Cardiac fibroblast (primary cell): ENCODE data around the gene IQCE.

Experiments
- DNase-seq, 2 donors: peaks; one replicate each; pipeline versions ENCODE4 v3.0.0 to v3.0.0-alpha.2; 2010; ENCODE audit warnings: low read depth in 2 of 2
- H3K4me3 ChIP-seq, 2 donors: replicated peaks in 1 of 2; 1 replicate in 1 of 2; 2 replicates in 1 of 2; pipeline ENCODE4 v1.5.1; 2011; ENCODE audit warnings: low read depth in 2 of 2, low read length in 2 of 2, mild to moderate bottlenecking in 2 of 2, moderate library complexity in 1 of 2
- TF ChIP-seq, protein P1 (sequence below): IDR thresholded peaks from one replicate; pipeline ENCODE4 v1.5.1; 2011; ENCODE audit warnings: low read depth, mild to moderate bottlenecking, low read length, inconsistent platforms

The IQCE gene

DNA sequence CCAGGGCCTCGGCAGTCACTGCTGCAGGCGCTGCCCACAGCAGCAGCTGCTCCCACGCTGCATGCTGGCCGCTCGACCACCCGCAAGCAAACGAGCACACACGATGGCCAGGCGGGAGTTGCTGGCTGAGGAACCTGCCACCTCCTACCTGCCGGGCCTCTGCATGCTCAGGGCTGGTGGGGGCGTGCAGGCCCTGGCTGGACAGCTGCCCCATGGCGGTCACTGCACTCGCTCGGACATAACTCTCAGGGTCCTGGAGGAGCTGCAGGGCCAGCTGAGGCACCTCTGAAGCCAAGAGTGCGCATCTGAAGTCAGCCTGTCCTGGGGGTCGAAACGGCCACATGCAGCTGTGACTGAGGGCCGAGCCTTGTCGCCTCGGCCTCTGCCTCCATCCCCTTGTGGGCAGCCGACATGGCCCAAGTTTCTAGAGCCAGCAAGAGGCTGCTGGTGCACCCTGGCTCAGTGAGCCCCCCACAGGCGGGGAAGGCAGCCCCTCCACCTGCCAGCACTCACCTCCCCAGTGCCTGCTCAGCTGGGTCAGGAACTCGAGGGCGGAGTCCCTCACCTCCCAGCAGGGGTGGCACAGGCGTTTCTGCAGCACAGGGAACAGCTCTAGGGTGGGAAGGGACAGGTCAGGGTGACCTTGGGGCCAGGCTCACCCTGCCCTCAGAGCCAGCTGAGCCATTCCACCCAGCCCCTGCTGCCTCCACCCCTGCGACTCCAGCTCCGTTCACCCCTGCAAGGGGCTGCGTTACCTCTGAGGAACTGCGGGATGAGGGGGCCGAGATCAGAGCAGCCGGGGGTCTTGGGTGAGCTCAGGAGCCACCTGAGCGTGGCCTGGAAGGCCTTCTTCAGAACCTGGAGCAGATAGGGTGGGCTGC lies 19.5 kb upstream of the IQCE start:
- TF ChIP-seq, protein P1, sequence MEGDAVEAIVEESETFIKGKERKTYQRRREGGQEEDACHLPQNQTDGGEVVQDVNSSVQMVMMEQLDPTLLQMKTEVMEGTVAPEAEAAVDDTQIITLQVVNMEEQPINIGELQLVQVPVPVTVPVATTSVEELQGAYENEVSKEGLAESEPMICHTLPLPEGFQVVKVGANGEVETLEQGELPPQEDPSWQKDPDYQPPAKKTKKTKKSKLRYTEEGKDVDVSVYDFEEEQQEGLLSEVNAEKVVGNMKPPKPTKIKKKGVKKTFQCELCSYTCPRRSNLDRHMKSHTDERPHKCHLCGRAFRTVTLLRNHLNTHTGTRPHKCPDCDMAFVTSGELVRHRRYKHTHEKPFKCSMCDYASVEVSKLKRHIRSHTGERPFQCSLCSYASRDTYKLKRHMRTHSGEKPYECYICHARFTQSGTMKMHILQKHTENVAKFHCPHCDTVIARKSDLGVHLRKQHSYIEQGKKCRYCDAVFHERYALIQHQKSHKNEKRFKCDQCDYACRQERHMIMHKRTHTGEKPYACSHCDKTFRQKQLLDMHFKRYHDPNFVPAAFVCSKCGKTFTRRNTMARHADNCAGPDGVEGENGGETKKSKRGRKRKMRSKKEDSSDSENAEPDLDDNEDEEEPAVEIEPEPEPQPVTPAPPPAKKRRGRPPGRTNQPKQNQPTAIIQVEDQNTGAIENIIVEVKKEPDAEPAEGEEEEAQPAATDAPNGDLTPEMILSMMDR, result no peak
- DNase-seq, result no peak
- H3K4me3 ChIP-seq, result no peak overlapping the region

- no peak for DNase-seq
- TF ChIP-seq, protein P1, result no peak
These were observed 18.6 kb upstream of the IQCE start for GRCh38 chr7:2540133-2540532.

DNA sequence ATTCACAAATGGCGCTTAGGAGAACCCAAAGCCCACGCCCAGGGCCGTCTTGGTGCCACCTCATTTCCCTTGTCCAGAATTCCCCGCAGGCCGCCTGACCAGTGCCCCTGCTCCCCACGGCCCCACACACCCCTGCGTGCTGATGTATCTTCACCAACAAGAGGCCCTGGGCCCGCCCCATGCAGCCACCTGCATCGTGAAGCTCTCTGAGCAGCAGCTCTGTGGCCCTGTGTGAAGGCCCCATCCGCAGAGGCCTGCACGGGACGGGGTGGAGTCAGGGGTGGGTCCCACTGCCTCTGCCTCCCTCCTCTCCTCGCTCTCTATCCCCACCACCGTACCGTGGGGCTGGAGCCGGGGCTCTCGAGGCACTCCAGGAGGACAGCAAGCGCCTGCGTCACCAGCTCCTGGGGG lies 18.1 kb upstream of the IQCE start:
- H3K4me3 ChIP-seq, result no peak overlapping the region
- TF ChIP-seq, protein P1, result no peak
- no peak for DNase-seq

More at GRCh38 chr7:2540133-2540532, 18.6 kb upstream of the IQCE start:
- H3K4me3 ChIP-seq, result no peak overlapping the region

DNA sequence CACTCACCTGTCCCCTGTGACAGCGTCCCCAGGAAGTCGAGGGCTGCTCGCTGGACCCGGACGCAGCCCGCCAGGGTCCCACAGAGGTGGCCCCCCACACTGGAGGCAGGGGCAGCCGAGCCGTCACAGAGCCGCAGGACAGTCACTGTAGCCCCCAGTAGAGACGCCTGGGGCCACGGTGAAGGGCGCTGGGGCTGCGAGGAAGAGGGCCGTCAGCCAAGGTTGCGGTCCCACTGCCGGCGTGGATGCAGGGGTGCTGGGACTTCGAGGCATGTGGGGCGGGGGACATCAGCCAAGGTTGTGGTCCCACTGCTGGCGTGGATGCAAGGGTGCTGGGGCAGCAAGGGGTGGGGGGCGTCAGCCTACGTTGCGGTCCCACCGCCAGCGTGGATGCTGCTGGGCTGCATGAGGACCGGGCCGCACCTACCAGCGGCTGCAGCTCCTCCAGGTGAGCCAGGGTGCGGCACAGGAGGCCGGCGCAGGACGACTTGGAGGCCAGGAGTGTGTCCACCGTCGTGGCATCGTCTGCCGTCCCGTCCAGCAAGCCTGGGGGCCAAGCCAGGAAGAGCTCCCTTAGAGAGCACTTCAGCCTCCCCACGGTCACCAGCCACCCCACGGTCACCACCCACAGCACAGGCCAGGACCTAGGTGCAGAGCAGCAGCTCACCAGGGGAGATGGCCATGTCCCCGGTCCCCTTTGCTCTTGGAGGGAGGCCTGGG lies 17.3 kb upstream of the IQCE start:
- TF ChIP-seq, protein P1, result no peak
- no peak overlapping the region for H3K4me3 ChIP-seq
- no peak for DNase-seq

- DNase-seq, result no peak
- H3K4me3 ChIP-seq, result no peak overlapping the region
- TF ChIP-seq, protein P1, result no peak
These were observed 16.5 kb upstream of the IQCE start for GRCh38 chr7:2542011-2542915.
